Measurements from ENCODE around the gene SUFU.

GRCh38 chr10:102619281-102619981, 115.7 kb downstream of the SUFU start:
- TF ChIP-seq GATA3 (IDR thresholded peaks at IDR 0.05; ENCODE audit: low read depth, low read length) (no peak), GATA2 (IDR thresholded peaks at IDR 0.05; ENCODE audit: low read depth, low read length) (no peak)

All from SH-SY5Y (cell line).